HG03135 (cell line): ENCODE data around the gene STK17B.
"Not testable (repeated sequence)": the region's sequence is repeated elsewhere in the genome, so short reads cannot be mapped to it uniquely, and the experiment has no call there.

Experiments used
- ATAC-seq: cut with Tn5 transposase; IDR thresholded peaks from one replicate; pipeline ENCODE4 v1.9.1; 2021; ENCODE audit warnings: mild to moderate bottlenecking, moderate library complexity; ENCODE audit not compliant: unreplicated experiment

Gene STK17B

DNA sequence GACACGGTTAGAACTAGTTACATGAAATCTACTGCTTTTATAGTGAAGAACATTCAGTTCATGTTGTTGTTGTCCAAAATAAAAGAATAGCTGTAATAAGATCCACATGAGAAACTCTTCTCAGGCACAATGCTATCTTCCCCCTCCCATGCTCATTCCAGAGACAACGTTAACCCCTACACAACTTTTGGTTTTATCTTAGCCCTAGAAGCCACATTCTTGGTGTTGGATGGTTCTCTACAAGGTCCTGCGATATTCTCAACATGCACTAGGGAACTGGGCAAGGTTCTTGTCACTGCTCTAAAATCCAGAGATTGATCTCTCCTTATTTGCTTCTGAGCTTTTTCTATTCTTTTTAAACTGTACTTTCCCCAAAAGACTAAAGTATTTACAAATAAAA, 51.5 kb downstream of the STK17B start:
- ATAC-seq = no peak

DNA sequence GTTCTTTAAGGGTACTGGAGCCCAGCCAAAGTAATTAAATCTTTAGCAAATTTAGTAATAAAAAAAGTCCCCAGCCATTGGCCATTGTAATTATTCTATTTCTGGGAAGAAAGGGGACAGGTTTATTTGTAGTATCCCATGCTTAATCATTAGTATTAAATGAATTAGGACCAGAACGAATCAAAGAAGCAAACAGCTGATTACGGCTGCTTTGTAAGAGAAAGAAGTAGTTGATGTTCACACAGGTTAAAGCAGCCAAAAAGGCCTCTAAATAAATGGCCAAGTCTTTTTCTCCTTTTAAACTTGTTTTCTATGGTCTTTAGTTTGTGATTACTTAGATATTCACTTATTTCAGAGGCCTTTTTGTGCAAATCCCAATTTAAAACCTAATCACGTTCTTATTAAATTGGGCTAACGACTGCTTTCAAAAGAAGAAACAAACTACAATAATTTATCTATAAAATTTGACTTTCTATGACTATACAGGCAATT, 54.1 kb downstream of the STK17B start:
- ATAC-seq = no peak

DNA sequence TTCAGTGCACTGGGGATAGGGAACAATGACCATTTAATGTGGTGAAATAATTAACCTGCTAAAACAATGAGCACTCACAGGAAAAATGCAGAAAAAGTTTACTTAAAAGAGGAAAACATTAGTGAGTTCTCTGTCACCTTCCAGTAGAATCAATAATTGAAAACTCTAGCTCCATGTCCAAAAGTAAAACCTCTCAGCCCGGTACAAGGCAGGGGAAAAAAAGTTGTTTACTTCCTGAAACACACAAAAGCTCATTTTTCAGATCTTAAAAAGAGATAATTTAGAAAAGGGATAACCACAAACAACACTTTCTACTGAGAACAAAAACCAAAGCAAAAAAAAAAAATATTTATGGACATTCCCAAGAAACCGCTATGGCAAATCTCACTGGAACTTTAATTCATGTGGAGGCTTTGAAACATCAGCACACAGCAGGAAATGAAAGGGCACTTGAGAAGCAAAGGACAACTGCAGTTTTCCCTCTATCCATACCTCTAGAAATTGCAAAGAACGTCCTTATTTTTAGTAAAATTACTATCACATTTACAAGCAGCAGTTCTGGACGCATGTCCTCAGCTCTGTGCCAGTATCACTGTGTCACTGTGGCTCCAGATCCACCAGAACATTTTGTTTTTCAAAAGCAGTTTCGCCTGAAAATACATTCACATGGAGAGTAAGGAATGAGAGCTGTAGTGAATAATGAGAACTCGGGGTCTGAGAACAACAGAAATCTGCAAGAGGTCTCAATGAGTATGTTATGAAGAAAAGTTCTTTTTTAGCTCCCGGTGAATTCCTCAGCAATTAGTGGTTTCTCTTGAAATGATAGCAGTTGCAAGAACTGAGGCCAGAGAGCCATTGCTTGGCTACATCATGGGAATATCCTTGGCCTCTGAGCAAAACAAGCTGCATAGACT, 58.1 kb downstream of the STK17B start:
- ATAC-seq = no peak

DNA sequence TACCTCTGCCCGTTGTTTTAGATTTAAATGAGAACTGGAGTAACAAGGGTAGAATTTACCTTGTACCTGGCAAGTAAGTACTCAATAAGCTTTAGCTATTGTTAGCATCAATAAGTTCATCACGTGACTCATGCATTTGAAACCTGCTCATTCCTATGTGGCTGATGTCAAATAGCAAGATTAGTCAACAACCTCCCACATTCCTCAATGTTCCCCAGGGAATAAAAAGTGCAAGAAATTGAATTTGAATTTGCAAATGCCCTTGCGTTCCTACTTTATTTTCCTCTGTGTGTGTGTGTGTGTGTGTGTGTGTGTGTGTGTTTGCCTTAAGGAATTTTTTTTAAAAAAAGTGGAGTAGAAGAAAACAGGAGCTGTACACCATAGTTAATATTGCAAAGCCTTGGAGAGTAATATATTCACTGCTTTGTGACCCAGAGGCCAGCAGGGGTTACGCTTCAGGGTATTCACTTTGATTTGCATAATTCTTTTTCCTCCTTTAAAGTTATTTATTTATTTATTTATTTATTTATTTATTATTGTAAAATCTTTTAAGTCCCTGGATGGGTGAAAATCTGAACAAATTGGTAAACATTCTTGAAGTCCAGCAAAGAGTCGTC, 58.9 kb downstream of the STK17B start:
- ATAC-seq = no peak

DNA sequence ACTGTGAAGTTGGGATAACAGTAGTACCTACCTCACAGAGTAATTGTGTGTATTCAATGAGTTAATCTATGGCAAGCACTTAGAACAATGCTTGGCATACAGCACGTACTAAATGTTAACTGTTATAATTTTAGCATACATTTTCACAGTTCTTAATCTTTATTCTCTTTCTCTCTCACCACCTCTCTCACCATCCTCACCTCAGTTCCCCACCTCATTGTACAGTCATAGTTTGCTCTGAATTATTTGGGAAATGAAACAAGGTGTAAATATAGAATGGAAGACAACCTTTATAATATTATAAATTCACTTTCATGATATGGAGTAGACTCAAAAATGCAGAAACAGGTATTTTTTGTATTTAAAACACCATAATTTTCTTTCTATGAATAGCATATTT, 62.8 kb downstream of the STK17B start:
- no peak for ATAC-seq

DNA sequence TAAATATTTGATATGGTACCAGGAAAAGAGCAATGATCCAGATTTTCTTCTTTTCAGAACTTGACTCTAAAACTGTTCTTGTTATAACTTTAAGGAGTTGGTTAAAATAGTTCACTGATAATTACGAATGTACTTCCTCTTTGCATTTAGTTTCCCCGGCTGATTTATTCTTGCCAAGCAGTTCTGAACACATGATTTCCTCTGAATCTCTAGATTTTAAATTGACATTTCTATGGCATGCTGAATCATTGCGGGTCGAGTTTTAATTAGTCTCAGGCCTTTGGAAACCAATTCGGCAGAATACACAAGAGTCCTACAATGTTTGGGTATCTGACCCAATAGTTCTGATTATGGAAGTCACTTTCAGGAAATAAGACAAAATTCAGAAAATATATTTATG, 65.4 kb downstream of the STK17B start:
- no peak for ATAC-seq

DNA sequence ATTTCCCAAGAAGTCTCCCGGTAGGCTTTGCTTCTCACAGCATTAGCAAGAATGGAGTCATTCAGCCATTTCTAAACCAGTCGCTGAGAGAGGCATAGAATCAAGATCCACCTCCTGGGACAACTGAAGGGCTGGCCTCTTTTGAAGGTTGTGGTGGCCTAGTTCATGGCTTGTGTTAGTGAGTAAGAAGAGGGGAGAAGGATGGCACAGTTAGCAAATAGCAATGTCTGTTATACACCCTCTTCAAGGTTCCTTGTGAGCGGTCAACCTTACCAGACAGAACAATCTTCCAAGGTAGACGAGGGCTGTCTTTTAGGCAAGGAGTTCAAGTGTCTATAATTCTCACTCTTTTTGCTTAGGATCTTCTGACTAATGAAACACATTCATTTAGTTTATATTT, 67.3 kb downstream of the STK17B start:
- no peak for ATAC-seq

DNA sequence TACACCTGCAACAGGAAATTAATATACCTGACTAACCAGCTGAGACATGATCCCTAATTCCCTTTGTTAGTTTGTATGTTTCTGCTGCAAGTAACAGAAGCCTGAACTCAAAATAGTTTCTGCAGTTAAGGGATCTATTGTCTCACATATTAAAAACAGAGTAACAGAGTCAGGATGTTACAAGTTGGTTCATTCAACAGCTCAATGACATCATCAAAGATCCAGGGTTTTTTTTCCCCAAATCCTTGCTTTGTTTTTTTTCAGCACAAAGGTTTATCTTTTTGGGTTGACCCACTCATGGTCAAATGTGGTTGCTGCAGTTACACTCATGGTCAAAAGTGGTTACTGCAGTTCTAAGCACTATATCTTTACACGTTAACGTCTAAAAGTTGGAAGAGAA, 67.8 kb downstream of the STK17B start:
- no peak for ATAC-seq

DNA sequence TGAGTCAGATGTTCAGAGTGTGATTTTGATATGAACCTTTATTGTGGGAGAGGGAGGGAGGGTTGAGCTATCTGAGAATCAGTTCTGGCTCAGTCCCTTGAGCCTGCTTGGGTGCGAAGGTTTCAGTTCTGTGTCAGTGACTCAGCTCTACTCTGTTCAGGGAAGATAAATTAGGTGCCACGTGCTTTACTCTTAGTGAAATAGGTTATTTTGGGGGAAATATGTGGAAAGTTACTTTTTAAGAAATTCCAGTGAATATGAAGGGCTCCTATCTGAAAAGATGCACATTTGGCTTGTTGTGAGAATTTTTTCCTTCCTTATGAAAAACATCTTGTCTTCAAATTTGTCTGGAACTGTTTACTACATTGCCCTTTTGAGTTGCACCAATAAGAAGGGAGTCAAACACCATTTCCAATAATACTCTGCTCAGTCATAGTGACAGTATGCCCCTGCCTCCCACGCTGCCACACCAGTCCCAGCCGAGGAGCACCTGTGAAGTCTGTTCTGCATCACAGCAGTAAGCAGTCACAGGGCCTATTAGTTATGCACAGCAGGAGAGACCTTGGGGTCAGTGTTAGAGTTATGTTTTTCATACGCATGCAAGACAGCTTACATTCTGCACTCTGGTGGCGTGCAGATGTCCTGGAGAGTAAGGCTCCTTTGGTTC, 69.9 kb downstream of the STK17B start:
- peak; percentile 90 for ATAC-seq

DNA sequence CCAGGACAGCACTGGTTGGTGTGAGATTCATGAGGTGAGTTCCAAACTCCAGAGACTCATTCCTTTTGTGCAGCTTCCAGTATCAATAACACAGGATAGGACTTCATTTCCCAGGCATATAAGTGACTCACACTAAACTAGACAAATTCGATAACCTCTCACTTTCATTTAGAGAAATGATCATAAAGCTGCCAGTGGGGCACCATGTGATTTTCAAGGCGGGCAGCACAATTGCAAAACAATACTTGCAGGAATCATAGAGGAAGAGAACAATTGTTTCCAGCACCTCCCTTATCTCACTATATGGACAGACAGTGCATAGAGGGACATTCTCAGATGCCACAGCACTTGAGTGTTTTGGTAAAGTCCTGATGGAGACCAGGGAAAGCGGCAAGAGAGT, 71.5 kb downstream of the STK17B start:
- ATAC-seq = no peak

DNA sequence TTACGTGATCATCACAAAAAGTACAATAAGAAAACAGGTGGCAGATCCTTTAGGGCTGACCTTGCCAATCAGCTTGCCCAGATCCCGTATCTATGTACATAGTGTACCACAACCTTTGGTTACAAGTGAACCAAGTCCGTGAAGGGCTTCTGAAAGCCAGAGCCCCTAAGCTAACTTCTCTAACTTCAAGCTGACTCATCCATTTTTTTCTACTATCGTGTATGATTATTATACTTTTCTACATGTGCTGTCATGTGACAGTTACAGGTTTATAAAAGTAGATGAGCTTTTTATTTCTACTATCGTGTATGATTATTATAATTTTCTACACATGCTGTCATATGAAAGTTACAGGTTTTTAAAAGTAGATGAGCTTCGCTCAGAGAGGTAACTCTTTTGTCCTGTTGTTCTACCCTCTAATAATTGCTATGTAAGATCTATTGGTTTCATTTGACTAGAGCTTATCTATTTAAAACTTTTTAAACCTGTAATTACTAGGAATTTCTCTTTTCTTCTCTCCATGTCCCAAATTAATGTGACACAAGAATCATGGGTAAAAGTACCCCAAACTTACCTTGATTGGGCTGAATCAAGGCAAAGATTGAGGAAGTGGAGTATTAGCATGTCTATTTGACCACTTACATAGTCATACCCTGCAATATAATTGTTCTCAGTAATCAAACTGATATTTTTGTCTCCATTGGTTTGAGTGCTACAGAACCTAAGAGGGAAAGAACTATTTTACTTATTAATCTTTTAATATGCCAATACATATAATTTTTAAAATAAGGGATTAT, 73.3 kb downstream of the STK17B start:
- ATAC-seq = peak; percentile 42

DNA sequence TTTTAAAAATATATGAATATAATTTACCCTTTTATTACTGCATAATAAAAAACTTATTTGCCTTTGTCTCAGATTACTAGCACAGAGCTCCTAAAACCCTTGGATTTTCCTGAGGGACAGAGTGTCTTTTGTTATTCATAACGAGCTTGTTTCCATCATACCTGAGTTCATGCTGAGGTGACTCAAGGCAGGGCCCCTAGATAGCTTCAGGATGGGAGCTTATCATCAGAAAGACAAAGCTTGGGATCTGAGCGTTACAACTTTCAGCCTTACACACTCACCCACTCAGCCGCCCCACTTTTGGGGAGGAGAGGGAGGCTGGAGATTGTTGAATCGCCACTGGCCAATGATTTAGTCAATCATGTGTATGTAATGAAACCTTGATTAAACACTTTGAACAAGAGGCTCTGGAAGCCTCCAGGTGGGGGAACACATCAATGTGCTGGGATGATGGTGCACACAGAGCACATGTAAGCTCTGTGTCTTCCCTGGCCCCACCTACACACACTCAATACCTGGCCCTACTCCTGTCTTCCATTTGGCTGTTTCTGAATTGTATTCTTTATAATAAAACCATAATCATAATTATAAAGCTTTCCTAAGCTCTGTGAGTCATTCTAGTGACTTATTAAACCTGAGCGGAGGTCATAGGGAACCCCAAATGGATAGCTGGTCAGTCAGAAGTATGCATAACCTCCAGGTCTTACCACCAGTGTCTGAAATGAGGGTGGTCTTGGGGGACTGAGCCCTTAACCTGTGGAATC, 74.2 kb downstream of the STK17B start:
- ATAC-seq = no peak

DNA sequence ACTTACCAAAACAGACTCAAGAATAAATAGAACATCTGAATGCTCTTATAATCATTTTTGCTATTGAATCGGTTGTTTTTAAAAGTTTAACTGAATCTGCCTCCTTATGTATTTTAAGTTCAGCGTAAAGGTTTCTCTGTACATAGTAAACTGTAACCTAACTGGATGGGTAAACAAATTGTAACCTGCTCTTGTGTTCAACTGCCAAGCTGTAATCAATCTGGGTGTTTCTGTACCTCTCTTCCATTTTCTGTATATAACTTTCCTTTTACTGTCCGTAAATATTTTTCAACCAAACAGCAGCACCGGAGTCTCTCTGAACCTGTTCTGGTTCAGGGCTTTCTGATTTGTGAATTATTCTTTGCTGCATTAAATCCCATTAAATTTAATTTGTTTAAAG, 75.1 kb downstream of the STK17B start:
- no peak for ATAC-seq

DNA sequence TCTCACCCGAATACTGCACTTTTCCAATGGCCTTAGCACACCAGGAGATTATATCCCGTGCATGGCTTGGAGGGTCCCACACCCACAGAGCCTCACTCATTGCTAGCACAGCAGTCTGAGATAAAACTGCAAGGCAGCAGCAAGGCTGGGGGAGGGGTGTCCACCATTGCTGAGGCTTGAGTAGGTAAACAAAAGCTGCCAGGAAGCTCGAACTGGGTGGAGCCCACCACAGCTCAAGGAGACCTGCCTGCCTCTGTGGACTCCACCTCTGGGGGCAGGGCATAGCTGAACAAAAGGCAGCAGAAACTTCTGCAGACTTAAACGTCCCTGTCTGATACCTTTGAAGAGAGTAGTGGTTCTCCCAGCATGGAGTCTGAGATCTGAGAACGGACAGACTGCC, 81.9 kb downstream of the STK17B start:
- not testable (repeated sequence) for ATAC-seq

DNA sequence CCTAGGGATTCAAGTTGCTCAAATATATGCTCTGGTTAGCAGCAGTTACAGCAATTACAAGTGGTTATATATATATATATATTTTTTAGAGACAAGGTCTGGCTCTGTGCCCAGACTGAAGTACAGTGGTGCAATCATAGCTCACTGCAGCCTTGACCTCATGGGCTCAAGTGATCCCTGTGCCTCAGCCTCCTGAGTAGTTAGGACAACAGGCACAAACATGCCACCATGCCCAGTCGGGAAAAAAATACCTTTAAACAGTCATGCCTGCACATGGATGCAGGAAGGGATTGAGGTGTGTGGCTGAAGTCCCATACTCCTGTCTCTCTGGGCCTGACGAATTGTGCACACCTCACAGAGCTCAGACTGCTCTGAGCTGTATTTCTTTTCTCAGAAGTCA, 83.2 kb downstream of the STK17B start:
- ATAC-seq = no peak

DNA sequence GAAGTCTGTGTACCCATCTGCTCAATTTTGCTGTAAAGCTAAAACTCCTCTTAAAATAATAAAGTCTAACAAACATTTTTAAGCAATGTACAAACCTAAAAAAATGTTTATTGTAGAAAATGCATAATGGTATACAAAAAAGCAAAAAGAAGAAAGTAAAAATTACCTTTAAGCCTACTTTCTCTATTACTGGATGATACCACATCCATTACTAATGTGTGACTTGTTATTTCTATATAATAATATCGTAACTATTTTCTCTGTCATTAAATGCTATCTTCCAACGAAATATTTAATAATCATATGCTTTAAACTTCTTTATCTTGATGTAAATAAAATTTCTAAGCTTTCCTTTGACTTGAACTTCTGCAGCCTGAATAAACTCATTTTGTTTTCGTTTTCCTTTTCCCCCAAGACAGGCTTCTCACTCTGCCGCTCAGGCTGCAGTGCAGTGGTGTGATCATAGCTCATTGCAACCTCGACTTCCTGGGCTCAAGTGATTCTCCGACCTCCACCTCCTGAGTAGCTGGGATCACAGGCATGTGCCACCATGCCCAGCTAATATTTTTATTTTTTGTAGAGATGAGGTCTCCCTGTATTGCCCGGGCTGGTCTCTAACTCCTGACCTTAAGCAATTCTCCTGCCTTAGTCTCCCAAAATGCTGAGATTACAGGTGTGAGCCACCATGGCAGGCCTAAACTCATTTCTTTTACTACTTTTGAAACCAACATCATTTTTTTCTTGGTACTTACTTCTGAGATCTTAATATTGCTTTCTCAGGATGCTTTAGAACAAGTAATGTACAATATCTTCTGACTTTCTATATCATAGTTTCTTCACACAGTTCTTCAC, 84.6 kb downstream of the STK17B start:
- ATAC-seq = no peak

DNA sequence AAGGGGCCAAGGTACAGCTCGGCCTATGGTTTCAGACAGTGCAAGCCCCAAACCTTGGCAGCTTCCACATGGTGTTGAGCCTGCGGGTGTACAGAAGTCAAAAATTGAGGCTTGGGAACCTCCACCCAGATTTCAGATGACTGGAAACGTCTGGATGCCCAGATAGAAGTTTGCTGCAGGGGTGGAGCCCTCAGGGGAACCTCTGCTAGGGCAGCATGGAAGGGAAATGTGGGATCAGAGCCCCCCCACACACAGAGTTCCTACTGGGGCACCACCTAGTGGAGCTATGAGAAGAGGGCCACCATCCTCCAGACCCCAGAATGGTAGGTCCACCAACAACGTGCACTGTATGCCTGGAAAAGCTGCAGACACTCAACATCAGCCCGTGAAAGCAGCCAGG, 87.8 kb downstream of the STK17B start:
- no peak for ATAC-seq
